Mucosa of descending colon (tissue), 3 donors: ENCODE results near the gene PRSS3. TPM values are rescaled to one million over a fixed set of nuclear protein-coding genes. Genes with fewer than 3 reads are reported as not detected.
"Not testable (repeated sequence)": the region's sequence is repeated elsewhere in the genome, so short reads cannot be mapped to it uniquely, and the experiment has no call there.

ENCODE experiments used
- ATAC-seq: fragments of 200-7000 bp; cut with Tn5 transposase; one replicate; pipeline ENCODE4 v1.9.1; 2020; ENCODE audit warnings: mild to moderate bottlenecking, moderate library complexity
- DNase-seq, 3 donors: peaks; one replicate each; pipeline ENCODE4 v3.0.0-alpha.2; 2020
- H3K36me3 ChIP-seq: fragments of 200-600 bp; one replicate; pipeline ENCODE4 v1.8.0; 2021; ENCODE audit warnings: low read depth, mild to moderate bottlenecking
- H3K4me1 ChIP-seq: fragments of 200-600 bp; one replicate; pipeline ENCODE4 v1.8.0; 2021; ENCODE audit warnings: low read depth, mild to moderate bottlenecking
- H3K4me3 ChIP-seq: fragments of 200-600 bp; one replicate; pipeline ENCODE4 v1.8.0; 2021; ENCODE audit warnings: mild to moderate bottlenecking
- H3K9me3 ChIP-seq: fragments of 200-600 bp; one replicate; pipeline ENCODE4 v1.8.0; 2021; ENCODE audit warnings: mild to moderate bottlenecking
- CTCF ChIP-seq: fragments of 200-600 bp; IDR thresholded peaks from one replicate; pipeline ENCODE4 v1.8.0; 2022; ENCODE audit warnings: antibody characterized with exemption, mild to moderate bottlenecking
- intact Hi-C, 2 donors: fragments of 100-400 bp; cut with DNase I in 1 of 2; cut with micrococcal nuclease in 1 of 2; formaldehyde crosslinking; loops; one replicate each; pipeline versions ENCODE4 v1.11.0 to v1.11.1; 2022; cut with DNase I, micrococcal nuclease
- total RNA-seq, 3 donors: library from RNA; stranded (reverse); fragmentation: NEBNext Ultra II Directional in 2 of 3; extraction: Animal tissue kit (Norgen Biotek cat#: 25700) in 2 of 3; gene quantifications; one replicate each; pipeline versions ENCODE4 v1.2.1 to v1.2.4, GENCODE V29; 2021 to 2023
- donor health status: DM: no; HTN: no; CAD: no; lungs with moderate emphysema.
- donor health status: DM: no; HTN: no; CAD: no.
- donor health status: DM: no; HTN: yes; CAD: no.

PRSS3 gene
- total RNA-seq, 3 donors from 2014 or later, result 107 to 326 (median 174) TPM

GRCh38 chr9:33817327-33818166, 22.2 kb downstream of the PRSS3 start:
- no peaks in the 10 kb centered on the region for H3K36me3 ChIP-seq
- no peaks in the 10 kb centered on the region for H3K9me3 ChIP-seq
- H3K4me3 ChIP-seq, result peak overlapping the region; percentile 84
- peak; percentile 9 for ATAC-seq
- no peak for TF ChIP-seq CTCF
- H3K4me1 ChIP-seq, result peaks cover 29% of the 10 kb centered on the region
- peak; percentile 53 to 77 (median 73) for DNase-seq
- intact Hi-C loops, result no loop called here

- TF ChIP-seq CTCF, result no peak
- Histone ChIP-seq H3K9me3 (no peaks in the 10 kb centered on the region), H3K36me3 (no peaks in the 10 kb centered on the region), H3K4me3 (peak overlapping the region; percentile 84), H3K4me1 (peaks cover 29% of the 10 kb centered on the region)
- DNase-seq (peak in 1 of 3 donors; percentile 50), ATAC-seq (peak; percentile 26)
- intact Hi-C loops, result no loop called here
These were observed 22.9 kb downstream of the PRSS3 start for GRCh38 chr9:33818167-33818846.

- ATAC-seq, result no peak
- Histone ChIP-seq H3K36me3 (no peaks in the 10 kb centered on the region), H3K9me3 (no peaks in the 10 kb centered on the region), H3K4me3 (peak overlapping the region; percentile 22), H3K4me1 (peaks cover 26% of the 10 kb centered on the region)
- TF ChIP-seq CTCF, result no peak
- intact Hi-C loops, result no loop called here
- DNase-seq, result no peak
These were observed 23.6 kb downstream of the PRSS3 start for GRCh38 chr9:33818847-33819500.

GRCh38 chr9:33820231-33820745, 24.9 kb downstream of the PRSS3 start:
- intact Hi-C loops, result no loop called here
- peaks cover 22% of the 10 kb centered on the region for H3K4me1 ChIP-seq
- H3K4me3 ChIP-seq, result no peak overlapping the region
- ATAC-seq, result no peak
- no peak for DNase-seq
- no peak for TF ChIP-seq CTCF
- H3K36me3 ChIP-seq, result no peaks in the 10 kb centered on the region
- H3K9me3 ChIP-seq, result no peaks in the 10 kb centered on the region

- intact Hi-C loops, result no loop called here
- peaks cover 11% of the 10 kb centered on the region for H3K4me1 ChIP-seq
- H3K9me3 ChIP-seq, result no peaks in the 10 kb centered on the region
- no peak for ATAC-seq
- no peaks in the 10 kb centered on the region for H3K36me3 ChIP-seq
- no peak for DNase-seq
- no peak for TF ChIP-seq CTCF
- H3K4me3 ChIP-seq, result no peak overlapping the region
These were observed 28.4 kb downstream of the PRSS3 start for GRCh38 chr9:33823801-33824200.

GRCh38 chr9:33827285-33827684, 31.9 kb downstream of the PRSS3 start:
- H3K4me1 ChIP-seq, intact Hi-C loops: not testable (repeated sequence)

GRCh38 chr9:33829641-33830230, 34.4 kb downstream of the PRSS3 start:
- not testable (repeated sequence) for H3K9me3 ChIP-seq

More at GRCh38 chr9:33827285-33827684, 31.9 kb downstream of the PRSS3 start:
- not testable (repeated sequence) for H3K36me3 ChIP-seq, H3K9me3 ChIP-seq, DNase-seq, ATAC-seq, H3K4me3 ChIP-seq

More at GRCh38 chr9:33829641-33830230, 34.4 kb downstream of the PRSS3 start:
- H3K4me1 ChIP-seq, DNase-seq, ATAC-seq, intact Hi-C loops, H3K36me3 ChIP-seq, H3K4me3 ChIP-seq: not testable (repeated sequence)
